HL-60 (cell line): Measurements from ENCODE around the gene ACADM.
A peak's percentile ranks its signal among the peaks of the same experiment; 100 is the strongest.

Experiments
- DNase-seq, 2 experiments: peaks; one replicate each; pipeline ENCODE4 v3.0.0-alpha.2; 2010 to 2020; ENCODE audit warnings: low read depth in 1 of 2, low spot score in 1 of 2
- H3K27ac ChIP-seq: fragments of 250-450 bp; sonication (Bioruptor Pico); replicated peaks from 2 replicates; pipeline ENCODE4 v1.5.1; 2020; ENCODE audit warnings: mild to moderate bottlenecking, moderate library complexity
- H3K27me3 ChIP-seq: fragments of 250-450 bp; sonication (Bioruptor Pico); 2 replicates; pipeline ENCODE4 v1.5.1; 2021; ENCODE audit warnings: mild to moderate bottlenecking, moderate library complexity; ENCODE audit not compliant: insufficient read depth, poor library complexity, severe bottlenecking
- H3K4me3 ChIP-seq: replicated peaks from 2 replicates; pipeline ENCODE4 v1.5.1; 2011; ENCODE audit warnings: mild to moderate bottlenecking, control low read depth, low read length; ENCODE audit not compliant: insufficient read depth
- GABPA ChIP-seq: IDR thresholded peaks from 2 replicates; pipeline ENCODE4 v1.6.1; 2012; ENCODE audit warnings: low read depth
- POLR2AphosphoS5 ChIP-seq: IDR thresholded peaks from 2 replicates; pipeline ENCODE4 v1.6.1; 2012; ENCODE audit warnings: low read depth
- SPI1 ChIP-seq: IDR thresholded peaks from 2 replicates; pipeline ENCODE4 v1.6.1; 2012; ENCODE audit warnings: low read depth, mild to moderate bottlenecking, borderline replicate concordance
- TF ChIP-seq, protein P1 (sequence below): IDR thresholded peaks from one replicate; pipeline ENCODE4 v1.5.1; 2011; ENCODE audit warnings: low read length, control low read depth, inconsistent platforms; ENCODE audit not compliant: insufficient read depth
- TF ChIP-seq, protein P2 (sequence below): IDR thresholded peaks from 2 replicates; pipeline ENCODE4 v1.6.1; 2012; ENCODE audit warnings: low read depth; ENCODE audit not compliant: insufficient replicate concordance

Gene ACADM

DNA sequence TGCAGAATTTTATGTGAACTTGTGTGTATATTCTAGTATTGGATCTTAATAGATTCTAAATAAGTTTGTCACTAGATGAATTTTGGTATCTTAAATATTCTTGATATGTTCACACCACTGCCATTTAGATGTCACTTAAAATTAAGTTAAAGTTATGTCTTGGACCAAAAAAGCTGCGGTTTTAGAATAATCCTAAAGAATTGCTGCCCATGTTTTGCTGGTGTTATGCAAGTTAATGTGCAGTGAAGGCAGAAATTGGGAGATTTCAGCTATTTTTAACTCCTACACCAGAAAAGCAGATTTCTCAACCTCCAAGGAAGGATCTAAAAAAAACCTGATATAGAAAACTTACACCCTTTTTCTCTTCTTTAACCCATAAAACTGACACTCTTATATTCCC is 757 bp downstream of the ACADM start:
- Histone ChIP-seq H3K27ac (peak overlapping the region; percentile 94), H3K27me3 (no peaks in the 10 kb centered on the region), H3K4me3 (peak overlapping the region; percentile 73)
- DNase-seq: no peak
- TF ChIP-seq POLR2AphosphoS5 (no peak), GABPA (no peak)
- TF ChIP-seq, protein P1, sequence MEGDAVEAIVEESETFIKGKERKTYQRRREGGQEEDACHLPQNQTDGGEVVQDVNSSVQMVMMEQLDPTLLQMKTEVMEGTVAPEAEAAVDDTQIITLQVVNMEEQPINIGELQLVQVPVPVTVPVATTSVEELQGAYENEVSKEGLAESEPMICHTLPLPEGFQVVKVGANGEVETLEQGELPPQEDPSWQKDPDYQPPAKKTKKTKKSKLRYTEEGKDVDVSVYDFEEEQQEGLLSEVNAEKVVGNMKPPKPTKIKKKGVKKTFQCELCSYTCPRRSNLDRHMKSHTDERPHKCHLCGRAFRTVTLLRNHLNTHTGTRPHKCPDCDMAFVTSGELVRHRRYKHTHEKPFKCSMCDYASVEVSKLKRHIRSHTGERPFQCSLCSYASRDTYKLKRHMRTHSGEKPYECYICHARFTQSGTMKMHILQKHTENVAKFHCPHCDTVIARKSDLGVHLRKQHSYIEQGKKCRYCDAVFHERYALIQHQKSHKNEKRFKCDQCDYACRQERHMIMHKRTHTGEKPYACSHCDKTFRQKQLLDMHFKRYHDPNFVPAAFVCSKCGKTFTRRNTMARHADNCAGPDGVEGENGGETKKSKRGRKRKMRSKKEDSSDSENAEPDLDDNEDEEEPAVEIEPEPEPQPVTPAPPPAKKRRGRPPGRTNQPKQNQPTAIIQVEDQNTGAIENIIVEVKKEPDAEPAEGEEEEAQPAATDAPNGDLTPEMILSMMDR: no peak

DNA sequence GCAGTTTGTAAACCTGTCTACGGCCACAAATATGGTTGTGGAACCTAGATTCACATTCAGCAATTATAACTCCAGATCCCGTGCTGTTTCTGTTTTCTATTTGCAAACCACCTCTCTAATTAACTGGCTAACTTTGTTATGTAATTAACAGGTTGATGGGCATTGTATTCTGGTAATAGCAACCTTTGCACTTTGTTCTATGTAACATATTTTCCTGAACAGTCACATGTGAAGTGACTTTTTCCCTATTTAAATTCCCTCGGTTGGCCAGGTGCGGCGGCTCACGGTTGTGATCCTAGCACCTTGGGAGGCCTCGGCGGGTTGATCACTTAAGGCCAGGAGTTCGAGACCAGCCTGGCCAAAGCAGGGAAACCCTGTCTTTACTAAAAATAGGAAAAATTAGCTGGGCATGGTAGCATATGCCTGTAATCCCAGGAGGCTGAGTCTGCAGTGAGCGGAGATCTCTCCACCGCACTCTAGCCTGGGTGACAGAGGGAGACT is 1.4 kb downstream of the ACADM start:
- no peaks in the 10 kb centered on the region for H3K27me3 ChIP-seq
- H3K27ac ChIP-seq: peak overlapping the region; percentile 94; the same call in 1 of the 2 replicates
- TF ChIP-seq POLR2AphosphoS5 (no peak), SPI1 (no peak), GABPA (no peak)
- TF ChIP-seq, protein P2, sequence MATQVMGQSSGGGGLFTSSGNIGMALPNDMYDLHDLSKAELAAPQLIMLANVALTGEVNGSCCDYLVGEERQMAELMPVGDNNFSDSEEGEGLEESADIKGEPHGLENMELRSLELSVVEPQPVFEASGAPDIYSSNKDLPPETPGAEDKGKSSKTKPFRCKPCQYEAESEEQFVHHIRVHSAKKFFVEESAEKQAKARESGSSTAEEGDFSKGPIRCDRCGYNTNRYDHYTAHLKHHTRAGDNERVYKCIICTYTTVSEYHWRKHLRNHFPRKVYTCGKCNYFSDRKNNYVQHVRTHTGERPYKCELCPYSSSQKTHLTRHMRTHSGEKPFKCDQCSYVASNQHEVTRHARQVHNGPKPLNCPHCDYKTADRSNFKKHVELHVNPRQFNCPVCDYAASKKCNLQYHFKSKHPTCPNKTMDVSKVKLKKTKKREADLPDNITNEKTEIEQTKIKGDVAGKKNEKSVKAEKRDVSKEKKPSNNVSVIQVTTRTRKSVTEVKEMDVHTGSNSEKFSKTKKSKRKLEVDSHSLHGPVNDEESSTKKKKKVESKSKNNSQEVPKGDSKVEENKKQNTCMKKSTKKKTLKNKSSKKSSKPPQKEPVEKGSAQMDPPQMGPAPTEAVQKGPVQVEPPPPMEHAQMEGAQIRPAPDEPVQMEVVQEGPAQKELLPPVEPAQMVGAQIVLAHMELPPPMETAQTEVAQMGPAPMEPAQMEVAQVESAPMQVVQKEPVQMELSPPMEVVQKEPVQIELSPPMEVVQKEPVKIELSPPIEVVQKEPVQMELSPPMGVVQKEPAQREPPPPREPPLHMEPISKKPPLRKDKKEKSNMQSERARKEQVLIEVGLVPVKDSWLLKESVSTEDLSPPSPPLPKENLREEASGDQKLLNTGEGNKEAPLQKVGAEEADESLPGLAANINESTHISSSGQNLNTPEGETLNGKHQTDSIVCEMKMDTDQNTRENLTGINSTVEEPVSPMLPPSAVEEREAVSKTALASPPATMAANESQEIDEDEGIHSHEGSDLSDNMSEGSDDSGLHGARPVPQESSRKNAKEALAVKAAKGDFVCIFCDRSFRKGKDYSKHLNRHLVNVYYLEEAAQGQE: no peak
- TF ChIP-seq, protein P1: no peak
- peak overlapping the region; percentile 73 for H3K4me3 ChIP-seq
- DNase-seq: no peak

DNA sequence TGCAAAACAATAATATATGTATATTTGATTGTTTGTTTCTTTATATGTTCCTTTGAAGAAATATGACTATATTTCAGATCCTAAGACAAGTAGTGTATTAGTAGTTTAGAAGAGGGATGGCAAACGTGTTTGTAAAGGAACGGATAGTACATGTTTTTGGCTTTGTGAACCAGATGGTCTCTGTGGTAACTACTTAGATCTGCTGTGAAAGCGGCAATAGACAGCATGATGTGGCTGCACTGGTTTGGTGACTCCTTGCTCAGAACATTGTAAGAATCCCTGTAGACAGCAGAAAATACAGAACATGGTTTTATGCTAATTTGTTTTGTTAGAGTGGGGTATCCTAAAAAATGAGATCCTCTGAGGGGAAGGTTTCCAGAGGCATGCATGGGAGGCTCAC is 3.1 kb downstream of the ACADM start:
- Histone ChIP-seq H3K4me3 (no peak overlapping the region), H3K27me3 (no peaks in the 10 kb centered on the region), H3K27ac (no peak overlapping the region)
- TF ChIP-seq, protein P2: no peak
- TF ChIP-seq POLR2AphosphoS5: no peak
- no peak for TF ChIP-seq SPI1
- TF ChIP-seq, protein P1: no peak
- no peak for TF ChIP-seq GABPA
- DNase-seq: no peak

DNA sequence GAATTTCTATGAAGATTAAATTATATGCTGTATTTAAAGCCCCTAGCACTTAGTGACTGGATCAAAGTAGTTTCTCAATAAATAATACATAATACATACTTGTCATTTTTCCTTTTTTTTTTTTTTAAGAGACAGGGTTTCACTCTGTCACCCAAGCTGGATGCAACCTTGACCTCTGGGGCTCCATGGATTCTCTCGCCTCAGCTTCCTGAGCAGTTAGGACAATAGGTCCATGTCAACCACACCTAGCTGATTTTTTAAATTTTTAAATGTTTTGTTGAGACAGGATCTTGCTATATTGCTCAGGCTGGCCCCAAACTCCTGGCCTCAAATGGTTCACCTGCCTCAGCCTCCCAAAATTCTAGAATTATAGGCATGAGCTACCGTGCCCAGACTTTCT is 5.9 kb downstream of the ACADM start:
- Histone ChIP-seq H3K4me3 (no peak overlapping the region), H3K27ac (no peak overlapping the region), H3K27me3 (no peaks in the 10 kb centered on the region)
- TF ChIP-seq SPI1 (no peak), POLR2AphosphoS5 (no peak), GABPA (no peak)
- TF ChIP-seq, protein P2: no peak
- TF ChIP-seq, protein P1: no peak
- DNase-seq: no peak
